NCI-H460 (cell line): ENCODE measurements around the gene ZNHIT6. TPM values are rescaled to one million over a fixed set of nuclear protein-coding genes. Genes with fewer than 3 reads are reported as not detected.

ENCODE experiments used
- DNase-seq: peaks from one replicate; pipeline ENCODE4 v3.0.0-alpha.2; 2016; ENCODE audit warnings: low read depth; ENCODE audit errors: extremely low read depth
- total RNA-seq: library from RNA; depleted of rRNA; stranded (reverse); fragments of >200 nt; shearing (Covaris generic); gene quantifications from 2 replicates; pipeline ENCODE4 v1.2.3, GENCODE V29; 2014; rRNA removed

The ZNHIT6 gene
- total RNA-seq, 1 experiment from 2014 or later, result 16.6 TPM

GRCh38 chr1:85599681-85600080 is 108.6 kb downstream of the ZNHIT6 start:
- DNase-seq, result no peak

Other genes starting within 250 kb of the ZNHIT6 start
- gene DDAH1, start 243.3 kb downstream of the ZNHIT6 start, total RNA-seq, result 34.0 and 34.3 TPM in 2 replicates
- gene CCN1, start 127.7 kb downstream of the ZNHIT6 start, total RNA-seq, result 5.3 and 5.7 TPM in 2 replicates